WERI-Rb-1 (cell line): ENCODE measurements around the gene CMSS1.
A peak's percentile ranks its signal among the peaks of the same experiment; 100 is the strongest.

Source experiments
- DNase-seq: peaks from one replicate; pipeline ENCODE4 v3.0.0-alpha.2; 2020
- H3K27ac ChIP-seq: fragments of 250-450 bp; sonication (Bioruptor Pico); 2 replicates; pipeline ENCODE4 v1.5.1; 2020; ENCODE audit warnings: mild to moderate bottlenecking, moderate library complexity
- H3K27me3 ChIP-seq: fragments of 250-450 bp; sonication (Bioruptor Pico); 2 replicates; pipeline ENCODE4 v1.5.1; 2021; ENCODE audit warnings: mild to moderate bottlenecking, low read depth, moderate library complexity; ENCODE audit not compliant: insufficient read depth, severe bottlenecking
- H3K36me3 ChIP-seq: fragments of 250-450 bp; sonication (Bioruptor Pico); 2 replicates; pipeline ENCODE4 v1.5.1; 2020; ENCODE audit warnings: mild to moderate bottlenecking, moderate library complexity
- H3K4me3 ChIP-seq: 2 replicates; pipeline ENCODE4 v1.5.1; 2011; ENCODE audit warnings: low read depth, mild to moderate bottlenecking, control low read depth, low read length
- H3K9me3 ChIP-seq: fragments of 250-450 bp; sonication (Bioruptor Pico); 2 replicates; pipeline ENCODE4 v1.5.1; 2021; ENCODE audit warnings: mild to moderate bottlenecking, moderate library complexity; ENCODE audit not compliant: severe bottlenecking
- CTCF ChIP-seq: IDR thresholded peaks from 2 replicates; pipeline ENCODE4 v1.5.1; 2011; ENCODE audit warnings: low read depth, mild to moderate bottlenecking, control low read depth, inconsistent platforms, low read length

CMSS1 gene

GRCh38 chr3:99920481-99921376 is 103.1 kb downstream of the CMSS1 start:
- H3K4me3 ChIP-seq = no peak overlapping the region
- H3K27me3 ChIP-seq = no peaks in the 10 kb centered on the region
- TF ChIP-seq CTCF = 0 out of 2 replicates have a peak, but pooled peaks have one; percentile 6
- no peaks in the 10 kb centered on the region for H3K9me3 ChIP-seq
- H3K36me3 ChIP-seq = no peaks in the 10 kb centered on the region
- peak; percentile 87 for DNase-seq
- peak overlapping the region; percentile 51 for H3K27ac ChIP-seq

- no peak for TF ChIP-seq CTCF
- Histone ChIP-seq H3K4me3 (no peak overlapping the region), H3K27ac (peak overlapping the region; percentile 49), H3K36me3 (no peaks in the 10 kb centered on the region), H3K27me3 (no peaks in the 10 kb centered on the region), H3K9me3 (no peaks in the 10 kb centered on the region)
- DNase-seq = no peak
These were observed 103.7 kb downstream of the CMSS1 start for GRCh38 chr3:99921377-99921695.

GRCh38 chr3:99921986-99922385 is 104.3 kb downstream of the CMSS1 start:
- no peak for TF ChIP-seq CTCF
- no peak for DNase-seq
- Histone ChIP-seq H3K36me3 (no peaks in the 10 kb centered on the region), H3K9me3 (no peaks in the 10 kb centered on the region), H3K27me3 (no peaks in the 10 kb centered on the region), H3K27ac (no peak overlapping the region), H3K4me3 (no peak overlapping the region)

DNA sequence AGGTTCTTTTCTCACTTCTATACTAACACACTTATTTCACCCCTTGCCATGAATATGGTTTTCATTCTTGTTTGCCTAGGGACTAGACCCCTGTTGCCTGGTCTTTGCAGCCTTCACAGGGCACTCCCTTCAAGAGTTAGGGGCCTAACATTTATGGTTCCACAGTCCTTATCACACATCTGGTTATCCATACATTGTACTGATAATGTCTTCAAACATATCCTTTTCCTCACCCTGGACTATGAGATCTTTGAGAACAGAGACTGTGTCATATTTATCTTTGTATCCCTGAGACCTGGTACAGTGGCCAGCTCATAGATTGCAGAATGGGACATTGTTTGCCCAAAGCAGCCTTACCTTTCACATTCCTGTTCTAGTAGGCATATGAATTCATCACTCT is 106.2 kb downstream of the CMSS1 start:
- no peak overlapping the region for H3K27ac ChIP-seq
- DNase-seq = no peak
- no peaks in the 10 kb centered on the region for H3K36me3 ChIP-seq
- no peak overlapping the region for H3K4me3 ChIP-seq
- TF ChIP-seq CTCF = no peak
- H3K27me3 ChIP-seq = no peaks in the 10 kb centered on the region
- H3K9me3 ChIP-seq = no peaks in the 10 kb centered on the region

- DNase-seq = peak; percentile 66
- no peak for TF ChIP-seq CTCF
- H3K27me3 ChIP-seq = no peaks in the 10 kb centered on the region
- H3K9me3 ChIP-seq = no peaks in the 10 kb centered on the region
- peak overlapping the region; percentile 58 for H3K27ac ChIP-seq
- no peaks in the 10 kb centered on the region for H3K36me3 ChIP-seq
- H3K4me3 ChIP-seq = no peak overlapping the region
These were observed 108.0 kb downstream of the CMSS1 start for GRCh38 chr3:99925584-99926230.
